Tibial artery (tissue), 4 donors: ENCODE data around the gene NEUROG3.

Experiments
- DNase-seq, 2 donors: peaks; one replicate each; pipeline ENCODE4 v3.0.0-alpha.2; 2019
- H3K27ac ChIP-seq, 2 donors: fragments of 200-600 bp; sonication (generic) in 1 of 2; 1 replicate in 1 of 2; 2 replicates in 1 of 2; pipeline ENCODE4 v1.5.1; 2018 to 2019; ENCODE audit warnings: mild to moderate bottlenecking in 1 of 2
- H3K27me3 ChIP-seq, 2 donors: fragments of 200-600 bp; sonication (generic) in 1 of 2; one replicate each; pipeline versions ENCODE4 v1.5.1 to v1.6.0; 2016 to 2019
- H3K36me3 ChIP-seq, 3 donors: fragments of 200-600 bp; sonication (generic) in 2 of 3; one replicate each; pipeline ENCODE4 v1.5.1; 2016 to 2019; ENCODE audit warnings: mild to moderate bottlenecking in 2 of 3
- H3K4me1 ChIP-seq, 4 donors: fragments of 200-600 bp; sonication (generic) in 2 of 4; 1 replicate in 3 of 4; 2 replicates in 1 of 4; pipeline ENCODE4 v1.5.1; 2016 to 2019
- H3K4me3 ChIP-seq, 2 donors: fragments of 200-600 bp; sonication (generic) in 1 of 2; 1 replicate in 1 of 2; 2 replicates in 1 of 2; pipeline ENCODE4 v1.5.1; 2018 to 2019; ENCODE audit warnings: mild to moderate bottlenecking in 2 of 2
- H3K9me3 ChIP-seq, 3 donors: fragments of 200-600 bp; sonication (generic) in 1 of 3; one replicate each; pipeline ENCODE4 v1.5.1; 2016 to 2019
- intact Hi-C: fragments of 100-400 bp; cut with DNase I; formaldehyde crosslinking; loops from one replicate; pipeline ENCODE4 v1.15.0; 2023; ENCODE audit warnings: low total_unique reads
- TF ChIP-seq, protein P1 (sequence below), 2 experiments: fragments of 200-600 bp in 1 of 2; fragments of 450-650 bp in 1 of 2; IDR thresholded peaks; one replicate each; pipeline ENCODE4 v1.5.1; 2017 to 2019; ENCODE audit warnings: antibody characterized with exemption in 2 of 2, mild to moderate bottlenecking in 1 of 2, moderate library complexity in 1 of 2

The NEUROG3 gene

DNA sequence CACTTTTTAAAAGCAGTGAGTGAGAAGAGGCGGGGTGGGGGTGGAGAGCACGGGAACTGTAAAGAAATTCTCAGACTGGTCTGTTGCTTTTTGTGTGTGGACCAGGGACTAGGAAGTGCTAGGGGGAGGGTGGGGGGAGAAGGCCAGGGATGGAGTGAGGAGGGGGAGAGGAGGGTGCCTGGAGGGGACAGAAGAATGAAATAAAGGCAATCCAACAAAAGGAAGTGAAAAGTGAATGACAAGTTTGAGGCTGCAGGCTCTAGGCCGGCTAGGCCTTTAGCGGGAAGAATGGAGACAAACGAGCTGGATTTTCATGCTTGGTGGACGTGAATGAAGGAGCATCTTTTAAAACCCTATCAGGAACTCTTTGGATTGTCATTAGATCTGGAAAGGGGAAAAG lies 13.7 kb downstream of the NEUROG3 start:
- Histone ChIP-seq H3K27me3 (peaks cover 0 to 36% of the 10 kb centered on the region in 2 donors), H3K4me3 (no peak overlapping the region), H3K36me3 (no peaks in the 10 kb centered on the region), H3K9me3 (no peaks in the 10 kb centered on the region), H3K4me1 (no peaks in the 10 kb centered on the region), H3K27ac (no peak overlapping the region)
- intact Hi-C loops, result no loop called here
- DNase-seq, result no peak
- TF ChIP-seq, protein P1, sequence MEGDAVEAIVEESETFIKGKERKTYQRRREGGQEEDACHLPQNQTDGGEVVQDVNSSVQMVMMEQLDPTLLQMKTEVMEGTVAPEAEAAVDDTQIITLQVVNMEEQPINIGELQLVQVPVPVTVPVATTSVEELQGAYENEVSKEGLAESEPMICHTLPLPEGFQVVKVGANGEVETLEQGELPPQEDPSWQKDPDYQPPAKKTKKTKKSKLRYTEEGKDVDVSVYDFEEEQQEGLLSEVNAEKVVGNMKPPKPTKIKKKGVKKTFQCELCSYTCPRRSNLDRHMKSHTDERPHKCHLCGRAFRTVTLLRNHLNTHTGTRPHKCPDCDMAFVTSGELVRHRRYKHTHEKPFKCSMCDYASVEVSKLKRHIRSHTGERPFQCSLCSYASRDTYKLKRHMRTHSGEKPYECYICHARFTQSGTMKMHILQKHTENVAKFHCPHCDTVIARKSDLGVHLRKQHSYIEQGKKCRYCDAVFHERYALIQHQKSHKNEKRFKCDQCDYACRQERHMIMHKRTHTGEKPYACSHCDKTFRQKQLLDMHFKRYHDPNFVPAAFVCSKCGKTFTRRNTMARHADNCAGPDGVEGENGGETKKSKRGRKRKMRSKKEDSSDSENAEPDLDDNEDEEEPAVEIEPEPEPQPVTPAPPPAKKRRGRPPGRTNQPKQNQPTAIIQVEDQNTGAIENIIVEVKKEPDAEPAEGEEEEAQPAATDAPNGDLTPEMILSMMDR (IDR thresholded peaks at IDR 0.05), result no peak

DNA sequence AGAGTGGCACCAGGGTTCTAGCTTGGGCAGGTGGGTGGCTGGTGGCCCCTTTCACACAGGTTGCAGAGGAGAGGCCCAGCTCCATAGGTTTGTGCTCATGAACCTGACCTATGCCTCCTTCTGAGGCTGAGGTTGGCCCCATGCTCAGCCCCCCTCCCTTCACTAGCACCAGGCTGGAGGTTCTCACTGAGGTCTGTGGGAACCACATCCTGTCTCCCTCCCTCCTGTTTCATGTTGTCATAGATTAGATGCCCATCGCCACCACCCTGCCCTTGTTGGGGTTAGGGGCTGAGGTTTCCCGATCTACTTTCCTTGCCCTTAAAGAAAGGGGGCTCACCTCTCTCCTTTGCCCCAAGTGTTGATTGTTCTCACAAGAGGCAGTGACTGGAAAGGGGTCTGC lies 14.7 kb downstream of the NEUROG3 start:
- H3K36me3 ChIP-seq, result no peaks in the 10 kb centered on the region
- no peak overlapping the region for H3K4me3 ChIP-seq
- no peaks in the 10 kb centered on the region for H3K9me3 ChIP-seq
- intact Hi-C loops, result no loop called here
- no peaks in the 10 kb centered on the region for H3K4me1 ChIP-seq
- TF ChIP-seq, protein P1 (IDR thresholded peaks at IDR 0.05), result no peak
- H3K27me3 ChIP-seq, result peaks cover 0 to 31% of the 10 kb centered on the region in 2 donors
- no peak for DNase-seq
- H3K27ac ChIP-seq, result no peak overlapping the region

DNA sequence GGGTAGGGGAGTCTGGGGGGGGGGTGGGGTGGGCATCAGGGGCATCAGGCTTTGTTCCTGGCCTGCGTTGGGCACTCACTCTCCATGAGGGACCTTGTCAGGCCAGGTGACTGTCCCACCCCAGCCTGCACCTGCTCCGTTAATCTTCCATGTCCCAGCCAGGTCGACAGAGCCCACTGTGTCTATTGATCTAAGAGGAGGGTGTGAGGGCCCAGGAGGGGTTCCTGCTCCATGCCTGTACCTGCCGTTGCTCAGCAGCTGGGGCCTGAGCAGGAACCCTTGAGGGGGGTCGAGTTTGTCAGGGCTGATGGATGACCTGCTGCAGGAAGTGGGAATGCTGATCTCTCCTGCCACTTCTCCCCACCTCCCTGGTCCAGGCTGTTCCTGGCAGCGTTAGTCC lies 18.6 kb downstream of the NEUROG3 start:
- Histone ChIP-seq H3K4me3 (no peak overlapping the region), H3K9me3 (peaks cover 0 to 17% (median 14%) of the 10 kb centered on the region in 3 donors), H3K4me1 (no peaks in the 10 kb centered on the region), H3K27ac (no peak overlapping the region), H3K27me3 (peaks cover 0 to 35% of the 10 kb centered on the region in 2 donors), H3K36me3 (no peaks in the 10 kb centered on the region)
- TF ChIP-seq, protein P1 (IDR thresholded peaks at IDR 0.05), result no peak
- intact Hi-C loops, result no loop called here
- no peak for DNase-seq

DNA sequence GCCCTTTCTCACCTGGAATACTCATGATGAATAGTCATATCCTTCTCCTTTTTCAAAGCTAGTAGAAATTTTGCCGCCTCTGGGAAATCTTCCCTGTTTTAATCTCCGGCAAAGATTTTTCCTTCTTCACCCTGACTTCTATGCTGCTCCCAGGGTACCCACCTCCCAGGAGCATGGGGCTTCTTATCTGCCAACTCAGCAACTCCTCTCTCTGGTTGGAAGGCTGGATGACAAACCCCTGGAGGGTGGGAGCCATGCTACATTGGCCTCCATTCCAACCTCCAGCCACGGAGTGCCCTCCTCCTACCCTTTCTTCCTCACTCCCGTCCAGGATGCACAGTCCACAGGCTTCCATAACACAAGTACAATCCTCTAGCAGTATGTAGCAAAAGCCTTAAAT lies 19.9 kb downstream of the NEUROG3 start:
- Histone ChIP-seq H3K4me3 (no peak overlapping the region), H3K4me1 (no peaks in the 10 kb centered on the region), H3K36me3 (no peaks in the 10 kb centered on the region), H3K27me3 (peaks cover 0 to 25% of the 10 kb centered on the region in 2 donors), H3K27ac (no peak overlapping the region), H3K9me3 (peaks cover 0 to 24% (median 24%) of the 10 kb centered on the region in 3 donors)
- TF ChIP-seq, protein P1 (IDR thresholded peaks at IDR 0.05), result no peak
- no peak for DNase-seq
- intact Hi-C loops, result no loop called here

DNA sequence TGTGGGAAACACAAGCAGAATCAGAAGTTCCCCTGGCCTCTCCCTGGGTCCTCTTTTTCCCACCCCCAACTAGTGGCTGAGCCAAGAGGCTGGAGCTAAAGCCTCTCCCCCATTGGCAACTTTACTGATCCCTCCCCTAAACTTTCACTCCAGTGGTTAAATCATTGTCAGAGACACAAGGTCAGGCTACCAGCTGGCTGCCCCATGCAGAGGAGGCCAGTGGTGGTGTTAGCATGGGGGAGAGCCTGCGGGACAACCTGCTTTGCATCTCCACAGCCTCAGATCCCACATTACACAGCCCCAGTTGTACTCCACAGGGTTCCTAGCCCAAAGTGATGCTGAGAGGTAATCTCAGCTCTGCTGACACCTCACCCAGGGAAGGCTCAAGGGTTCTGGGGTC lies 21.0 kb downstream of the NEUROG3 start:
- Histone ChIP-seq H3K9me3 (peaks cover 0 to 27% (median 24%) of the 10 kb centered on the region in 3 donors), H3K27ac (no peak overlapping the region), H3K36me3 (no peaks in the 10 kb centered on the region), H3K27me3 (peaks cover 0 to 19% of the 10 kb centered on the region in 2 donors), H3K4me3 (no peak overlapping the region), H3K4me1 (no peaks in the 10 kb centered on the region)
- TF ChIP-seq, protein P1 (IDR thresholded peaks at IDR 0.05), result no peak
- intact Hi-C loops, result no loop called here
- no peak for DNase-seq

DNA sequence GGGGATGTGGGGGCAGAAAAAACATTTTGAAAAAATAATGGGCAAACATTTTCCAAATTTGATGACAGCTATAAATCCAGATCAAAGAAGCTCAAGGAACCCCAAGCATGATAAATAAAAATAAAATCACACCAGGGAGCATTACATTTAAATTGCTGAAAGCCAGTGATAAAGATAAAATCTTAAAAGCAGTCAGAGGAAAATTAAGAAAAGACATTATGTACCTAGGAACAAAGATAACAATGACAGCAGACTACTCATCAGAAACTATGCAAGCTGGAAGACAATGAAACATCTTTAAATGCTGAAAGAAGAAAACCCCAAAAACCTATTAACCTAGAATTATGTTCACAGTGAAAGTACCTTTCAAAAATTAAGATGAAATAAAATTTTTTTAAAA lies 23.3 kb downstream of the NEUROG3 start:
- Histone ChIP-seq H3K27me3 (peaks cover 0 to 19% of the 10 kb centered on the region in 2 donors), H3K4me3 (no peak overlapping the region), H3K9me3 (peaks cover 0 to 29% (median 24%) of the 10 kb centered on the region in 3 donors), H3K36me3 (no peaks in the 10 kb centered on the region), H3K27ac (no peak overlapping the region), H3K4me1 (no peaks in the 10 kb centered on the region)
- intact Hi-C loops, result no loop called here
- TF ChIP-seq, protein P1 (IDR thresholded peaks at IDR 0.05), result no peak
- DNase-seq, result no peak
